ENCODE measurements around the gene SUGCT.
"Not testable (repeated sequence)": the region's sequence is repeated elsewhere in the genome, so short reads cannot be mapped to it uniquely, and the experiment has no call there.

- TF ChIP-seq CTCF (IDR thresholded peaks at IDR 0.05; ENCODE audit: control extremely low read depth in 1 of 3, insufficient read depth in 1 of 3, low read depth in 1 of 3, low read length in 3 of 3); GABPA (IDR thresholded peaks at IDR 0.05; ENCODE audit: borderline replicate concordance, insufficient read depth, low read length); RAD21 (IDR thresholded peaks at IDR 0.05 in 1 of 2, conservative IDR thresholded peaks at IDR 0.05 in 1 of 2; ENCODE audit: low read depth in 2 of 2, low read length in 2 of 2); CBX8 (IDR thresholded peaks at IDR 0.05; ENCODE audit: borderline replicate concordance, low read depth, low read length): not testable (repeated sequence)
These were observed 83.8 kb downstream of the SUGCT start for GRCh38 chr7:40218612-40219011.
